Measurements from ENCODE around the gene SWSAP1. TPM values are rescaled to one million over a fixed set of nuclear protein-coding genes. Genes with fewer than 3 reads are reported as not detected.
"Not testable (repeated sequence)": the region's sequence is repeated elsewhere in the genome, so short reads cannot be mapped to it uniquely, and the experiment has no call there.

SWSAP1 gene
- total RNA-seq, 1 donor from 2014 or later = 1.0 TPM

DNA sequence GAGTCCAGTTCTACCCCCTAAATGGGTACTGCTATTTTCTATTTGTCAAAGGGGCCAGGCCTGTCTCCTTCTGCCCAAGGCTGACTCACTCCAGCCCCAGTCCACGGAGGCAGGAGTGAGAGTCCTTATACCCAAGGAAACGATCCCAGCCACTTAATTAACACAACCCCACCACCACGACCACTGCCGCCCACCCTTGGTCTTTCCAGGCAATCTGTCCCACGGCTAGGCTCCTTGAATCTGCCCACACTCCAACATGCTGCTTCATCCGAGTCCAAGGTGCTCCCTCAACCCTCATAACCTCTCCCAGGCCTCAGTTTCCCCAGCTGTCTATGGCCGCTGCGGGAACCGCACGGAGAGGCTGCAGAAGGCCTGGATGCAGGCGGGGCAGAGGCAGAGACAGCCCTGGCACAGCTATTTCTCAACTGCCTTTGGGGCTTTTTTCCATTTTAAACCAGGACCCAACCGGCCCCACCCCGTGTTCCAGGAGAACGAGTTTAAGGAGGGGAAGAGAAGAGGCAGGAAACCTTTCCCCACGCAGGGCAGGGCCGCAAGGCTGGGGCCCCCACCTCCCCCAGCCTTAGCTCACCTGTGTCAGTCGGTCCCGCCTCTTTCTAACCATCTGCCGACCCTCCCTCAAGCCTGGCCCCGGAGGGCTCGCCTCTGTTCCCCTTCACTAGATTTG is 35.8 kb upstream of the SWSAP1 start:
- no peaks in the 10 kb centered on the region for H3K9me3 ChIP-seq (ENCODE audit: low read depth)
- TF ChIP-seq, protein P1, sequence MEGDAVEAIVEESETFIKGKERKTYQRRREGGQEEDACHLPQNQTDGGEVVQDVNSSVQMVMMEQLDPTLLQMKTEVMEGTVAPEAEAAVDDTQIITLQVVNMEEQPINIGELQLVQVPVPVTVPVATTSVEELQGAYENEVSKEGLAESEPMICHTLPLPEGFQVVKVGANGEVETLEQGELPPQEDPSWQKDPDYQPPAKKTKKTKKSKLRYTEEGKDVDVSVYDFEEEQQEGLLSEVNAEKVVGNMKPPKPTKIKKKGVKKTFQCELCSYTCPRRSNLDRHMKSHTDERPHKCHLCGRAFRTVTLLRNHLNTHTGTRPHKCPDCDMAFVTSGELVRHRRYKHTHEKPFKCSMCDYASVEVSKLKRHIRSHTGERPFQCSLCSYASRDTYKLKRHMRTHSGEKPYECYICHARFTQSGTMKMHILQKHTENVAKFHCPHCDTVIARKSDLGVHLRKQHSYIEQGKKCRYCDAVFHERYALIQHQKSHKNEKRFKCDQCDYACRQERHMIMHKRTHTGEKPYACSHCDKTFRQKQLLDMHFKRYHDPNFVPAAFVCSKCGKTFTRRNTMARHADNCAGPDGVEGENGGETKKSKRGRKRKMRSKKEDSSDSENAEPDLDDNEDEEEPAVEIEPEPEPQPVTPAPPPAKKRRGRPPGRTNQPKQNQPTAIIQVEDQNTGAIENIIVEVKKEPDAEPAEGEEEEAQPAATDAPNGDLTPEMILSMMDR (IDR thresholded peaks at IDR 0.05) = no peak
- TF ChIP-seq EZH2 (IDR thresholded peaks at IDR 0.05) (no peak), EZH2phosphoT487 (IDR thresholded peaks at IDR 0.05) (no peak)
- peak overlapping the region; percentile 88 for H3K4me2 ChIP-seq
- peaks cover 14% of the 10 kb centered on the region for H3K27me3 ChIP-seq
- Mint-ChIP-seq H3K27me3 (ENCODE audit: insufficient read depth, low read depth) (peaks cover 6% of the 10 kb centered on the region), H3K4me3 (peak overlapping the region; percentile 87), H3K36me3 (peaks cover 10% of the 10 kb centered on the region), H3K27ac (no peak overlapping the region), H3K4me1 (peaks cover 13% of the 10 kb centered on the region), H3K9me3 (no peaks in the 10 kb centered on the region)
- no peaks in the 10 kb centered on the region for H3K36me3 ChIP-seq
- H3K4me1 ChIP-seq = no peaks in the 10 kb centered on the region
- no peak overlapping the region for H3K27ac ChIP-seq
- H3K4me3 ChIP-seq = peak overlapping the region; percentile 70
- H3F3A ChIP-seq (ENCODE audit: low read depth) = no peaks in the 10 kb centered on the region
- H3K79me2 ChIP-seq (ENCODE audit: low read depth) = no peaks in the 10 kb centered on the region
- no peaks in the 10 kb centered on the region for H4K20me1 ChIP-seq (ENCODE audit: low read depth)
- peak overlapping the region; percentile 83 for H2AFZ ChIP-seq (replicated peaks)
- DNase-seq (ENCODE audit: low spot score) = no peak
- H3K9ac ChIP-seq = no peak overlapping the region

DNA sequence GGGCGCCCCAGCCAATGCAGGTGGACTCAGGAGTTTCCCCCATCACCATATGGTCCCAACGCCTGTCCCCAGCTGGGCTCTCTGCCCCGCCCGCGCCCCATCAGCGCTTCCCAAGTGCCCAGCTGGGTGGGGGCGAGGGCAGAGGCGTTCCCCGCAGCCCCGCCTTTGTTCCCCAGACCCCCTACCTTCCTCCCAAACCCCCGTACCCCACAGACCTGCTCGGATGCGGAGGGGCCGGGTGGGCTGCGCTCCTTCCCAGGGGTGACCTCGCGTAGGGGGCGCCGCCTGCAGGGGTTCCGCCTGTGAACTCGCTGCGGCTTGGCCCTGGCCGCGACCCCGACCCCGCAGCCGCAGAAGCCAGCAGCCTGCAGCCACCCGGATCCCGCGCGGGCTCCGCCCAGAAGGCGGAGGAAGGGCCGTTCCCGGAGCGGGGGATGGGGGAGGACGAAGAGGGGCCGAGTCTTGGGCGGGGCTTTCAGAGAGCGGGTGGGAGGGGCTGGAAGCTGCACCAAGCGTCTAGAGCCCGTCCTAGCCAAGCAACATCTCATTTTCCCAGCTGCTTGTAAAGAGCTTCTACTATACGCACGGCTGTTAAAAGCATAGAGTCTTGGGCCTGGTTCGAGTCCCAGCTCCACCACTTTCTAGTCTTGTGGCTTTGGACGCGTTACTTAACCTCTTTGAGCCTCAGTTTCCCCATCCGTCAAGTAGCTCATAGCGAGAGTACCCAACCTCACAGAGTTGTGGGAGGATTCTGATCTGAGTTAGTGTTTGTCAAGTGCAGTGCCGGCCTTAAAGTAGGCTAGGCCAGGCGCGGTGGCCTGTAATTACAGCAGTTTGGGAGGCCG is 35.0 kb upstream of the SWSAP1 start, which contains the start of gene RAB3D:
TSS of gene RAB3D (minus strand) at position 404 of the 845 bp plus-strand sequence. CDS start 2,258 bp downstream, outside the sequence.
- H3K4me3 ChIP-seq = peak within 1 kb of the TSS; percentile 70
- Mint-ChIP-seq H3K4me1 (peaks cover 15% of the 10 kb centered on the region), H3K9me3 (no peaks in the 10 kb centered on the region), H3K27ac (no peak within 1 kb of the TSS), H3K4me3 (peak within 1 kb of the TSS; percentile 87), H3K36me3 (peaks cover 10% of the 10 kb centered on the region), H3K27me3 (ENCODE audit: insufficient read depth, low read depth) (peaks cover 6% of the 10 kb centered on the region)
- H3F3A ChIP-seq (ENCODE audit: low read depth) = no peaks in the 10 kb centered on the region
- DNase-seq (ENCODE audit: low spot score) = peak; percentile 96
- TF ChIP-seq, protein P1 (IDR thresholded peaks at IDR 0.05) = no peak
- TF ChIP-seq EZH2 (IDR thresholded peaks at IDR 0.05) (no peak), EZH2phosphoT487 (IDR thresholded peaks at IDR 0.05) (no peak)
- H4K20me1 ChIP-seq (ENCODE audit: low read depth) = no peaks in the 10 kb centered on the region
- H2AFZ ChIP-seq (replicated peaks) = peak within 1 kb of the TSS; percentile 83
- H3K4me1 ChIP-seq = no peaks in the 10 kb centered on the region
- H3K36me3 ChIP-seq = no peaks in the 10 kb centered on the region
- H3K27ac ChIP-seq = no peak within 1 kb of the TSS
- no peak within 1 kb of the TSS for H3K9ac ChIP-seq
- peaks cover 14% of the 10 kb centered on the region for H3K27me3 ChIP-seq
- H3K79me2 ChIP-seq (ENCODE audit: low read depth) = no peaks in the 10 kb centered on the region
- H3K9me3 ChIP-seq (ENCODE audit: low read depth) = no peaks in the 10 kb centered on the region
- peak within 1 kb of the TSS; percentile 88 for H3K4me2 ChIP-seq

DNA sequence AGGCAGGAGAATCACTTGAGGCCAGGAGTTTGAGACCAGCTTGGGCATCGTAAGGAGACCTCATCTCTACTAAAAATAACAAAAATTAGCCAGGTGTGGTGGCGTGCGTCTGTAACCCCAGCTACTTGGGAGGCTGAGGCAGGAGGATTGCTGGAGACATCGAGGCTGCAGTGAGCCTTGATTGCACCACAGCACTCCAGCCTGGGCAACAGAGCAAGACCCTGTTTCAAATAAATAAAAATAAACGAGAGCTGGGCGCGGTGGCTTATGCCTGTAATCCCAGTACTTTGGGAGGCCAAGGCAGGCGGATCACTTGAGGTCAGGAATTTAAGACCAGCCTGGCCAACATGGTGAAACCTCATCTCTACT is 34.4 kb upstream of the SWSAP1 start:
- H2AFZ ChIP-seq (replicated peaks); H3K9me3 Mint-ChIP-seq; H3K4me1 ChIP-seq; H3K9me3 ChIP-seq (ENCODE audit: low read depth); H3K4me3 ChIP-seq; H3K27me3 Mint-ChIP-seq (ENCODE audit: insufficient read depth, low read depth); H3K27ac Mint-ChIP-seq; H4K20me1 ChIP-seq (ENCODE audit: low read depth); H3K79me2 ChIP-seq (ENCODE audit: low read depth); DNase-seq (ENCODE audit: low spot score); H3K9ac ChIP-seq; H3F3A ChIP-seq (ENCODE audit: low read depth); H3K36me3 Mint-ChIP-seq; H3K36me3 ChIP-seq; H3K27ac ChIP-seq: not testable (repeated sequence)
- H3K4me1 Mint-ChIP-seq = peaks cover 17% of the 10 kb centered on the region
- H3K27me3 ChIP-seq = peaks cover 14% of the 10 kb centered on the region
- peak overlapping the region; percentile 87 for H3K4me3 Mint-ChIP-seq
- peak overlapping the region; percentile 88 for H3K4me2 ChIP-seq
